ENCODE results near the gene SIT1. TPM values are rescaled to one million over a fixed set of nuclear protein-coding genes. Genes with fewer than 3 reads are reported as not detected.

The SIT1 gene, protein sequence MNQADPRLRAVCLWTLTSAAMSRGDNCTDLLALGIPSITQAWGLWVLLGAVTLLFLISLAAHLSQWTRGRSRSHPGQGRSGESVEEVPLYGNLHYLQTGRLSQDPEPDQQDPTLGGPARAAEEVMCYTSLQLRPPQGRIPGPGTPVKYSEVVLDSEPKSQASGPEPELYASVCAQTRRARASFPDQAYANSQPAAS
- not detected for total RNA-seq (2021; ENCODE audit: unreplicated experiment)
- polyA plus RNA-seq (2012; ENCODE audit: insufficient read length) = not detected
- Bru-seq, nascent RNA = percentile 19 among the genes with signal in this experiment
- BruChase-seq, experiment 1, labeled RNA remaining after a 2-hour chase = not detected
- BruChase-seq, experiment 2, labeled RNA remaining after a 6-hour chase = not detected
- long read RNA-seq = 0 reads

DNA sequence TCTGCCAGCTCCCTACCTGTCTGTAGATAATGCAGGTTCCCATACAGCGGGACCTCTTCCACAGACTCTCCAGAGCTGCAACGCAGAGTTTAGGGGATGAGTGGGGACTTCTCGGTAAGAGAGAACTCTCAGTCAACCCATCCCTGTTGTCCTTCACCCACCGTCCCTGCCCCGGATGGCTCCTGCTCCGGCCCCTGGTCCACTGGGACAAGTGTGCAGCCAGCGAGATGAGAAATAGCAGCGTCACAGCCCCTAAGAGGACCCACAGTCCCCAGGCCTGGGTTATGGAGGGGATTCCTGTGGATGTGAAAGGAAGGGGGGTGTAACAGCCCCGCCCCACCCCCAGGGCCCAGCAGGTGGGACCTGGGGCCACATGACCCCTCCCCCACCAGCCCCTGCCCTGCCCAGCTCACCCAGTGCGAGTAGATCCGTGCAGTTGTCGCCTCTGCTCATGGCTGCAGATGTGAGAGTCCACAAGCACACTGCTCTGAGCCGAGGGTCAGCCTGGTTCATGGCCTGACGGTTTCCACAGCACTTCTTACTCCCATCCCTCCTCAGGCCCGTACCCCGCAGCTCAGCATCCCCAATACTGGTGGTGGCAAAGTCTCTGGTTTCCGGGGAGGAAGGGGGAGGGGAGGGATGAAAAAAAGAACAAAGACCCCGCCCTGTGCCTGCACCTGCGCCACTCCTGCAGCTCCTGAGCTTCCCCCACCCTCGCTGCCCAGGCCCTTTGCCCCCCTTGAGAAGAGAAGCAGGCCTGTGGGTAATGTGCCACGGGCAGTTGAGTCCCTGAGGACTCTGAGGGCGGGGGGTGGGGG, at the start of gene SIT1:
TSS of gene SIT1 (minus strand) at position 591 of the 818 bp plus-strand sequence. CDS start at position 513, 78 bp downstream.
- DNase-seq (ENCODE audit: low read depth, low spot score) = no peak
- no peak within 1 kb of the TSS for H3K27ac ChIP-seq (ENCODE audit: low read length)
- ATAC-seq = no peak
- in situ Hi-C loops (cut with HindIII; ENCODE audit: low pct_unique_long_range_greater_than_20kb, low sequenced_read_pairs) = no loop called here
- no peak within 1 kb of the TSS for H3K4me3 ChIP-seq (ENCODE audit: low read depth in 2 of 2, low read length in 2 of 2)
- ChIA-PET CTCF (no interaction called here), POLR2A (no interaction called here)
- TF ChIP-seq SIN3A (IDR thresholded peaks at IDR 0.05; ENCODE audit: borderline replicate concordance, insufficient read depth, low read depth, low read length) (no peak), POLR2AphosphoS5 (IDR thresholded peaks at IDR 0.05; ENCODE audit: low read depth, low read length) (no peak), TCF7L2 (IDR thresholded peaks at IDR 0.05; ENCODE audit: low read depth, low read length) (no peak)
- TF ChIP-seq, protein P1, sequence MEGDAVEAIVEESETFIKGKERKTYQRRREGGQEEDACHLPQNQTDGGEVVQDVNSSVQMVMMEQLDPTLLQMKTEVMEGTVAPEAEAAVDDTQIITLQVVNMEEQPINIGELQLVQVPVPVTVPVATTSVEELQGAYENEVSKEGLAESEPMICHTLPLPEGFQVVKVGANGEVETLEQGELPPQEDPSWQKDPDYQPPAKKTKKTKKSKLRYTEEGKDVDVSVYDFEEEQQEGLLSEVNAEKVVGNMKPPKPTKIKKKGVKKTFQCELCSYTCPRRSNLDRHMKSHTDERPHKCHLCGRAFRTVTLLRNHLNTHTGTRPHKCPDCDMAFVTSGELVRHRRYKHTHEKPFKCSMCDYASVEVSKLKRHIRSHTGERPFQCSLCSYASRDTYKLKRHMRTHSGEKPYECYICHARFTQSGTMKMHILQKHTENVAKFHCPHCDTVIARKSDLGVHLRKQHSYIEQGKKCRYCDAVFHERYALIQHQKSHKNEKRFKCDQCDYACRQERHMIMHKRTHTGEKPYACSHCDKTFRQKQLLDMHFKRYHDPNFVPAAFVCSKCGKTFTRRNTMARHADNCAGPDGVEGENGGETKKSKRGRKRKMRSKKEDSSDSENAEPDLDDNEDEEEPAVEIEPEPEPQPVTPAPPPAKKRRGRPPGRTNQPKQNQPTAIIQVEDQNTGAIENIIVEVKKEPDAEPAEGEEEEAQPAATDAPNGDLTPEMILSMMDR (IDR thresholded peaks at IDR 0.05) = no peak
- TF ChIP-seq, protein P2, sequence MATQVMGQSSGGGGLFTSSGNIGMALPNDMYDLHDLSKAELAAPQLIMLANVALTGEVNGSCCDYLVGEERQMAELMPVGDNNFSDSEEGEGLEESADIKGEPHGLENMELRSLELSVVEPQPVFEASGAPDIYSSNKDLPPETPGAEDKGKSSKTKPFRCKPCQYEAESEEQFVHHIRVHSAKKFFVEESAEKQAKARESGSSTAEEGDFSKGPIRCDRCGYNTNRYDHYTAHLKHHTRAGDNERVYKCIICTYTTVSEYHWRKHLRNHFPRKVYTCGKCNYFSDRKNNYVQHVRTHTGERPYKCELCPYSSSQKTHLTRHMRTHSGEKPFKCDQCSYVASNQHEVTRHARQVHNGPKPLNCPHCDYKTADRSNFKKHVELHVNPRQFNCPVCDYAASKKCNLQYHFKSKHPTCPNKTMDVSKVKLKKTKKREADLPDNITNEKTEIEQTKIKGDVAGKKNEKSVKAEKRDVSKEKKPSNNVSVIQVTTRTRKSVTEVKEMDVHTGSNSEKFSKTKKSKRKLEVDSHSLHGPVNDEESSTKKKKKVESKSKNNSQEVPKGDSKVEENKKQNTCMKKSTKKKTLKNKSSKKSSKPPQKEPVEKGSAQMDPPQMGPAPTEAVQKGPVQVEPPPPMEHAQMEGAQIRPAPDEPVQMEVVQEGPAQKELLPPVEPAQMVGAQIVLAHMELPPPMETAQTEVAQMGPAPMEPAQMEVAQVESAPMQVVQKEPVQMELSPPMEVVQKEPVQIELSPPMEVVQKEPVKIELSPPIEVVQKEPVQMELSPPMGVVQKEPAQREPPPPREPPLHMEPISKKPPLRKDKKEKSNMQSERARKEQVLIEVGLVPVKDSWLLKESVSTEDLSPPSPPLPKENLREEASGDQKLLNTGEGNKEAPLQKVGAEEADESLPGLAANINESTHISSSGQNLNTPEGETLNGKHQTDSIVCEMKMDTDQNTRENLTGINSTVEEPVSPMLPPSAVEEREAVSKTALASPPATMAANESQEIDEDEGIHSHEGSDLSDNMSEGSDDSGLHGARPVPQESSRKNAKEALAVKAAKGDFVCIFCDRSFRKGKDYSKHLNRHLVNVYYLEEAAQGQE (IDR thresholded peaks at IDR 0.05; ENCODE audit: insufficient read depth in 1 of 2, low read depth in 2 of 2, low read length in 1 of 2) = no peak
- H3K36me3 ChIP-seq (ENCODE audit: control insufficient read depth, insufficient read depth, low read length) = no peaks in the 10 kb centered on the region
- H3K27me3 ChIP-seq (ENCODE audit: control insufficient read depth, insufficient read depth, low read length) = no peaks in the 10 kb centered on the region
- peaks cover 12% of the 10 kb centered on the region for H3K4me1 ChIP-seq (ENCODE audit: control insufficient read depth, insufficient read depth, low read length)
- no TSS peak for BruUV-seq (replicated peaks)
- no peaks in the 10 kb centered on the region for H3K9me3 ChIP-seq (ENCODE audit: control insufficient read depth, insufficient read depth, low read depth, low read length)
- intact Hi-C loops (cut with micrococcal nuclease; ENCODE audit: unreplicated experiment) = loop anchor here (10.0 kb wide), 1 partner anchor 164 kb away; the partner anchor contains the start of genes HINT2 and SPAG8

DNA sequence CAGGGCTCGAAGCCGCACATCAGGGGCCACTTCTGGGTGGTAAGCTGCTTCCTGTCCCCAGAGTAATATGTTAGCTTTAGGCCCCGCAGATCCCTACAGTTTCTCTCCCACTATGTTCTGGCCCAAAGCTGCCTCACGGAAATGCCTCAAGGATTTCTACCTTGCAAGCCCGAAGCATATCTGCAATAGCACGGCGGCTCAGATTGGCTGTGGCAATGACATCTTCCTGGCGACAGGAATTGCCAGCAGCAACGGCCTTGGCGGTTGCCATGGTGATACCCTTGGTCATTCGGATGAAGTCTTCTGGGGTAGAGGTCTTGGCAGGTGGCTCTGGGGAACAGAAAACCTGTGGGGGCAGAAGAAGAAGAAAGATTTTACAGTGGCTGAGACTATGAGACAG, 49.3 kb upstream of the SIT1 start:
- peaks cover 23% of the 10 kb centered on the region for H3K36me3 ChIP-seq (ENCODE audit: control insufficient read depth, insufficient read depth, low read length)
- no peaks in the 10 kb centered on the region for H3K9me3 ChIP-seq (ENCODE audit: control insufficient read depth, insufficient read depth, low read depth, low read length)
- TF ChIP-seq, protein P1 (IDR thresholded peaks at IDR 0.05) = no peak
- TF ChIP-seq, protein P2 (IDR thresholded peaks at IDR 0.05; ENCODE audit: insufficient read depth in 1 of 2, low read depth in 2 of 2, low read length in 1 of 2) = no peak
- no peak for TF ChIP-seq TCF7L2 (IDR thresholded peaks at IDR 0.05; ENCODE audit: low read depth, low read length)
- TF ChIP-seq SIN3A (IDR thresholded peaks at IDR 0.05; ENCODE audit: borderline replicate concordance, insufficient read depth, low read depth, low read length) = no peak
- no peak for TF ChIP-seq POLR2AphosphoS5 (IDR thresholded peaks at IDR 0.05; ENCODE audit: low read depth, low read length)
- POLR2A ChIA-PET = no interaction called here
- no peaks in the 10 kb centered on the region for H3K27me3 ChIP-seq (ENCODE audit: control insufficient read depth, insufficient read depth, low read length)
- no TSS peak for BruUV-seq (replicated peaks)
- intact Hi-C loops (cut with micrococcal nuclease; ENCODE audit: unreplicated experiment) = no loop called here
- in situ Hi-C loops (cut with HindIII; ENCODE audit: low pct_unique_long_range_greater_than_20kb, low sequenced_read_pairs) = no loop called here
- H3K4me1 ChIP-seq (ENCODE audit: control insufficient read depth, insufficient read depth, low read length) = no peaks in the 10 kb centered on the region
- H3K27ac ChIP-seq (ENCODE audit: low read length) = no peak overlapping the region
- DNase-seq (ENCODE audit: low read depth, low spot score) (no peak), ATAC-seq (no peak)
- H3K4me3 ChIP-seq (ENCODE audit: low read depth in 2 of 2, low read length in 2 of 2) = no peak overlapping the region
- CTCF ChIA-PET = no interaction called here

Measured in Panc1 (cell line).